HepG2 (cell line): Measurements from ENCODE around the gene CCND1. TPM values are rescaled to one million over a fixed set of nuclear protein-coding genes. Genes with fewer than 3 reads are reported as not detected.

ENCODE experiments used
- ATRX ChIP-seq: sonication (generic); formaldehyde crosslinking; IDR thresholded peaks from 2 replicates; pipeline ENCODE4 v1.4.0; 2020; ENCODE audit warnings: missing genetic modification reagents, borderline replicate concordance
- E2F5 ChIP-seq: sonication (generic); formaldehyde crosslinking; conservative IDR thresholded peaks from 2 replicates; pipeline ENCODE4 v1.4.0; 2020; ENCODE audit warnings: missing genetic modification reagents
- MEIS1 ChIP-seq: sonication (generic); formaldehyde crosslinking; IDR thresholded peaks from 2 replicates; pipeline ENCODE4 v1.9.0; 2021; ENCODE audit warnings: mild to moderate bottlenecking, missing genetic modification reagents, moderate library complexity, borderline replicate concordance
- NFE2 ChIP-seq: sonication (generic); formaldehyde crosslinking; IDR thresholded peaks from 2 replicates; pipeline ENCODE4 v1.4.0; 2020; ENCODE audit warnings: missing genetic modification reagents
- ONECUT2 ChIP-seq: sonication (generic); formaldehyde crosslinking; IDR thresholded peaks from 2 replicates; pipeline ENCODE4 v1.4.0; 2020; ENCODE audit warnings: missing genetic modification reagents
- SMAD9 ChIP-seq: sonication (generic); formaldehyde crosslinking; IDR thresholded peaks from 2 replicates; pipeline ENCODE4 v1.5.1; 2020; ENCODE audit warnings: mild to moderate bottlenecking, missing genetic modification reagents
- WIZ ChIP-seq: sonication (generic); formaldehyde crosslinking; IDR thresholded peaks from 2 replicates; pipeline ENCODE4 v1.5.1; 2020; ENCODE audit warnings: mild to moderate bottlenecking, missing genetic modification reagents
- ZFY ChIP-seq: sonication (generic); formaldehyde crosslinking; IDR thresholded peaks from 2 replicates; pipeline ENCODE4 v1.4.0; 2020; ENCODE audit warnings: missing genetic modification reagents
- ZNF12 ChIP-seq: sonication (generic); formaldehyde crosslinking; IDR thresholded peaks from 2 replicates; pipeline ENCODE4 v1.5.0; 2020; ENCODE audit warnings: missing genetic modification reagents
- ZNF350 ChIP-seq: sonication (generic); formaldehyde crosslinking; IDR thresholded peaks from 2 replicates; pipeline ENCODE4 v1.4.0; 2020; ENCODE audit warnings: mild to moderate bottlenecking, low read depth, missing genetic modification reagents, borderline replicate concordance
- ZNF430 ChIP-seq: sonication (generic); formaldehyde crosslinking; IDR thresholded peaks from 2 replicates; pipeline ENCODE4 v1.9.0; 2021; ENCODE audit warnings: mild to moderate bottlenecking, missing genetic modification reagents
- ZNF724P ChIP-seq: sonication (generic); formaldehyde crosslinking; IDR thresholded peaks from 2 replicates; pipeline ENCODE4 v1.8.0; 2022; ENCODE audit warnings: missing genetic modification reagents, borderline replicate concordance
- ZNF83 ChIP-seq: sonication (generic); formaldehyde crosslinking; IDR thresholded peaks from 2 replicates; pipeline ENCODE4 v1.4.0; 2020; ENCODE audit warnings: missing genetic modification reagents, mild to moderate bottlenecking, borderline replicate concordance
- ZSCAN25 ChIP-seq: sonication (generic); formaldehyde crosslinking; IDR thresholded peaks from 2 replicates; pipeline ENCODE4 v1.8.0; 2022; ENCODE audit warnings: mild to moderate bottlenecking, missing genetic modification reagents
- polyA plus RNA-seq, 8 experiments: library from polyadenylated mRNA; depleted of rRNA in 3 of 8; stranded (reverse) in 7 of 8; unstranded in 1 of 8; fragments of >200 nt; fragmentation: Illumina TruSeq in 4 of 8; extraction: Trizol in 4 of 8; gene quantifications; 2 replicates each; pipeline versions ENCODE4 v1.2.1 to v1.2.3, GENCODE V29; 2011 to 2016; ENCODE audit warnings: low read depth in 4 of 8, missing spikeins in 1 of 8, mixed read lengths in 1 of 8; ENCODE audit not compliant: insufficient read depth in 1 of 8
- total RNA-seq, 5 experiments: library from RNA; depleted of rRNA; stranded (reverse); fragments of >200 nt; fragmentation: Illumina TruSeq; extraction: Trizol; gene quantifications; 2 replicates each; pipeline ENCODE4 v1.2.3, GENCODE V29; 2016; ENCODE audit warnings: low read depth in 1 of 5
- TF ChIP-seq, protein P1 (sequence below): sonication (generic); formaldehyde crosslinking; IDR thresholded peaks from 2 replicates; pipeline ENCODE4 v1.4.0; 2020; ENCODE audit warnings: mild to moderate bottlenecking, missing genetic modification reagents
- TF ChIP-seq, protein P2 (sequence below): sonication (generic); formaldehyde crosslinking; IDR thresholded peaks from 2 replicates; pipeline ENCODE4 v1.8.0; 2022; ENCODE audit warnings: mild to moderate bottlenecking, missing genetic modification reagents
- TF ChIP-seq, protein P3 (sequence below): sonication (generic); formaldehyde crosslinking; IDR thresholded peaks from 2 replicates; pipeline ENCODE4 v1.5.0; 2020; ENCODE audit warnings: mild to moderate bottlenecking, missing genetic modification reagents, borderline replicate concordance
- TF ChIP-seq, protein P4 (sequence below): sonication (generic); formaldehyde crosslinking; IDR thresholded peaks from 2 replicates; pipeline ENCODE4 v1.5.1; 2020; ENCODE audit warnings: mild to moderate bottlenecking, missing genetic modification reagents

Gene CCND1
- total and polyA plus RNA-seq, 2 of the 13 experiments (the other 11 are each of a cell fraction or from before 2014, with no cell fraction given): 107 to 136 TPM

DNA sequence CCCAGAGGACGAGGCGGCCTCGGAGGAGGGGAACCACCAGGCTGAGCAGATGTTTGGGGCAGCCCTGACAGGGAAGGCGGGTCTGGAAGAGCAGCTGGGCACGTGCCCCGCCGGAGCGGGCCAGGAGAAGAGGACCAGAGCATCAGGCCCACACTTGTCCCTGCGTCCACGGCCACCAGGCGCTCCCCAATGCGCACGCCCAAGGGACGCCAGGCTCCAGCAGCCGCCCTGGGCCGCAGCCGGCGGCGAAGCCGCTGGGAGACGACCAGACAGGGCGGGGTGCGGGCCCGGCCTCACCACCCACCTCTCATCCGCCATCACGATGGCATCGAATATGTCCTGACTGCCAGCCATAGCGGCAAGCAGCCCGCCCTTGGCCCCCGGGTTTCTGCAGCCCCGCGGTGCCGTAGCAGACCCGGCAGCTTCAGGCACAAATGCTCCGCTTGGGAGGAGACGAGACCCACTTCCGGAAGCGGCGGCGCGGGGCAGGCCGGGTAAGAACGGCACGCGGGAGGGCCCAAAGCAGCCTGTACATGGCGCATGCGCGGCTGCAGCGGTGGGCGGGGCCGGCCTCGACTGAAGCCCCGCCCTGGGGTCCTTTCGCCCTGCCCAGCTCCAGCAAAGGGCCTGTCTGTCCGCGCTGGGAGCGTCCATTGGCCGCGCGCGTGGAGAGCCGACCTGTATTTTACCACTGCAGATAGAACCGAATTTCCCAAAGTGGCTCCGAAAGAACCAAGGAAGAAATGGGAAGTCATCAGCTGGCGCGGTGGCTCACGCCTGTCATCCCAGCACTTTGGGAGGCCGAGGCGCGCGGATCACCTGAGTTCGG is 34.1 kb downstream of the CCND1 start, which contains the start of gene LTO1 (continued):
- TF ChIP-seq ZNF12 (CRISPR knock-in tag) (peak; percentile 61; the same call in 1 of the 2 replicates), NFE2 (CRISPR knock-in tag) (no peak), SMAD9 (peak; percentile 32), ZNF83 (no peak; the same call in 1 of the 2 replicates), ZSCAN25 (peak; percentile 16; the same call in 1 of the 2 replicates), ZNF430 (peak; percentile 84; the same call in 1 of the 2 replicates), E2F5 (CRISPR knock-in tag) (no peak), ZNF350 (peak; percentile 92), MEIS1 (CRISPR knock-in tag) (0 out of 2 replicates have a peak, but pooled peaks have one; percentile 23), ATRX (CRISPR knock-in tag) (no peak), ZNF724P (peak; percentile 24; the same call in 1 of the 2 replicates), ONECUT2 (no peak), ZFY (CRISPR knock-in tag) (peak; percentile 96), WIZ (CRISPR knock-in tag) (no peak; the same call in 1 of the 2 replicates)
- TF ChIP-seq, protein P1, sequence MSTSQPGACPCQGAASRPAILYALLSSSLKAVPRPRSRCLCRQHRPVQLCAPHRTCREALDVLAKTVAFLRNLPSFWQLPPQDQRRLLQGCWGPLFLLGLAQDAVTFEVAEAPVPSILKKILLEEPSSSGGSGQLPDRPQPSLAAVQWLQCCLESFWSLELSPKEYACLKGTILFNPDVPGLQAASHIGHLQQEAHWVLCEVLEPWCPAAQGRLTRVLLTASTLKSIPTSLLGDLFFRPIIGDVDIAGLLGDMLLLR (CRISPR knock-in tag): peak; percentile 52; the same call in 1 of the 2 replicates
- TF ChIP-seq, protein P2, sequence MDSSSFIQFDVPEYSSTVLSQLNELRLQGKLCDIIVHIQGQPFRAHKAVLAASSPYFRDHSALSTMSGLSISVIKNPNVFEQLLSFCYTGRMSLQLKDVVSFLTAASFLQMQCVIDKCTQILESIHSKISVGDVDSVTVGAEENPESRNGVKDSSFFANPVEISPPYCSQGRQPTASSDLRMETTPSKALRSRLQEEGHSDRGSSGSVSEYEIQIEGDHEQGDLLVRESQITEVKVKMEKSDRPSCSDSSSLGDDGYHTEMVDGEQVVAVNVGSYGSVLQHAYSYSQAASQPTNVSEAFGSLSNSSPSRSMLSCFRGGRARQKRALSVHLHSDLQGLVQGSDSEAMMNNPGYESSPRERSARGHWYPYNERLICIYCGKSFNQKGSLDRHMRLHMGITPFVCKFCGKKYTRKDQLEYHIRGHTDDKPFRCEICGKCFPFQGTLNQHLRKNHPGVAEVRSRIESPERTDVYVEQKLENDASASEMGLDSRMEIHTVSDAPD (CRISPR knock-in tag): peak; percentile 67; the same call in 1 of the 2 replicates
- TF ChIP-seq, protein P3, sequence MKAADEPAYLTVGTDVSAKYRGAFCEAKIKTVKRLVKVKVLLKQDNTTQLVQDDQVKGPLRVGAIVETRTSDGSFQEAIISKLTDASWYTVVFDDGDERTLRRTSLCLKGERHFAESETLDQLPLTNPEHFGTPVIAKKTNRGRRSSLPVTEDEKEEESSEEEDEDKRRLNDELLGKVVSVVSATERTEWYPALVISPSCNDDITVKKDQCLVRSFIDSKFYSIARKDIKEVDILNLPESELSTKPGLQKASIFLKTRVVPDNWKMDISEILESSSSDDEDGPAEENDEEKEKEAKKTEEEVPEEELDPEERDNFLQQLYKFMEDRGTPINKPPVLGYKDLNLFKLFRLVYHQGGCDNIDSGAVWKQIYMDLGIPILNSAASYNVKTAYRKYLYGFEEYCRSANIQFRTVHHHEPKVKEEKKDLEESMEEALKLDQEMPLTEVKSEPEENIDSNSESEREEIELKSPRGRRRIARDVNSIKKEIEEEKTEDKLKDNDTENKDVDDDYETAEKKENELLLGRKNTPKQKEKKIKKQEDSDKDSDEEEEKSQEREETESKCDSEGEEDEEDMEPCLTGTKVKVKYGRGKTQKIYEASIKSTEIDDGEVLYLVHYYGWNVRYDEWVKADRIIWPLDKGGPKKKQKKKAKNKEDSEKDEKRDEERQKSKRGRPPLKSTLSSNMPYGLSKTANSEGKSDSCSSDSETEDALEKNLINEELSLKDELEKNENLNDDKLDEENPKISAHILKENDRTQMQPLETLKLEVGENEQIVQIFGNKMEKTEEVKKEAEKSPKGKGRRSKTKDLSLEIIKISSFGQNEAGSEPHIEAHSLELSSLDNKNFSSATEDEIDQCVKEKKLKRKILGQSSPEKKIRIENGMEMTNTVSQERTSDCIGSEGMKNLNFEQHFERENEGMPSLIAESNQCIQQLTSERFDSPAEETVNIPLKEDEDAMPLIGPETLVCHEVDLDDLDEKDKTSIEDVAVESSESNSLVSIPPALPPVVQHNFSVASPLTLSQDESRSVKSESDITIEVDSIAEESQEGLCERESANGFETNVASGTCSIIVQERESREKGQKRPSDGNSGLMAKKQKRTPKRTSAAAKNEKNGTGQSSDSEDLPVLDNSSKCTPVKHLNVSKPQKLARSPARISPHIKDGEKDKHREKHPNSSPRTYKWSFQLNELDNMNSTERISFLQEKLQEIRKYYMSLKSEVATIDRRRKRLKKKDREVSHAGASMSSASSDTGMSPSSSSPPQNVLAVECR (CRISPR knock-in tag): peak; percentile 98
- TF ChIP-seq, protein P4, sequence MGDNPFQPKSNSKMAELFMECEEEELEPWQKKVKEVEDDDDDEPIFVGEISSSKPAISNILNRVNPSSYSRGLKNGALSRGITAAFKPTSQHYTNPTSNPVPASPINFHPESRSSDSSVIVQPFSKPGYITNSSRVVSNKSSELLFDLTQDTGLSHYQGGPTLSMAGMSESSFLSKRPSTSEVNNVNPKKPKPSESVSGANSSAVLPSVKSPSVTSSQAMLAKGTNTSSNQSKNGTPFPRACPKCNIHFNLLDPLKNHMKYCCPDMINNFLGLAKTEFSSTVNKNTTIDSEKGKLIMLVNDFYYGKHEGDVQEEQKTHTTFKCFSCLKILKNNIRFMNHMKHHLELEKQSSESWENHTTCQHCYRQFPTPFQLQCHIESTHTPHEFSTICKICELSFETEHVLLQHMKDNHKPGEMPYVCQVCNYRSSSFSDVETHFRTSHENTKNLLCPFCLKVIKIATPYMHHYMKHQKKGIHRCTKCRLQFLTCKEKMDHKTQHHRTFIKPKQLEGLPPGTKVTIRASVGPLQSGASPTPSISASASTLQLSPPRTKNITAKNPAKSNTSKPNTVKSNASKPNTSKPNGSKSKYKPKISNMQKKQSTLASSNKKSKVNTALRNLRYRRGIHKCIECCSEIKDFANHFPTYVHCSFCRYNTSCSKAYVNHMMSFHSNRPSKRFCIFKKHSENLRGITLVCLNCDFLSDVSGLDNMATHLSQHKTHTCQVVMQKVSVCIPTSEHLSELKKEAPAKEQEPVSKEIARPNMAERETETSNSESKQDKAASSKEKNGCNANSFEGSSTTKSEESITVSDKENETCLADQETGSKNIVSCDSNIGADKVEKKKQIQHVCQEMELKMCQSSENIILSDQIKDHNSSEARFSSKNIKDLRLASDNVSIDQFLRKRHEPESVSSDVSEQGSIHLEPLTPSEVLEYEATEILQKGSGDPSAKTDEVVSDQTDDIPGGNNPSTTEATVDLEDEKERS: peak; percentile 35; the same call in 1 of the 2 replicates
